HG02852 (cell line): ENCODE data around the gene MMP7.

Experiments used
- ATAC-seq: cut with Tn5 transposase; IDR thresholded peaks from one replicate; pipeline ENCODE4 v1.9.1; 2021; ENCODE audit warnings: mild to moderate bottlenecking, moderate library complexity; ENCODE audit not compliant: unreplicated experiment

MMP7 gene

DNA sequence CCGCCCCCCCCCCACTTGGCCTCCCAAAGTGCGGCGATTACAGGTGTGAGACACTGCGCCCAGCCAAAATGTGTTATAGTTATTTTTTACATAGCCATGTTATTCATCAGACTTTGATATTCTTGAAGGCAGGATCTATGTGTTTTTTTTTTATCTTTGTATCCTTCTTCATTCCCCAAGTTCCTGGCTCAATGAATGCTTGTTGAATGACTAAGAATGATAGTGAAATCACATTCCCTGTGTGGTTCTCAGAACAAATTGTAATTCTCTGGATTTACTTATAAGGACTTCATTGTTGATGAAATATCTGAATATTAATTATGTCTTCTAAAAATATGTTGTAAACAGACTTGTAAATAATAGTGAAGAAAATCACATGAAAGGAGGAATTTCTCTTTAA is 33.5 kb downstream of the MMP7 start:
- ATAC-seq = no peak

DNA sequence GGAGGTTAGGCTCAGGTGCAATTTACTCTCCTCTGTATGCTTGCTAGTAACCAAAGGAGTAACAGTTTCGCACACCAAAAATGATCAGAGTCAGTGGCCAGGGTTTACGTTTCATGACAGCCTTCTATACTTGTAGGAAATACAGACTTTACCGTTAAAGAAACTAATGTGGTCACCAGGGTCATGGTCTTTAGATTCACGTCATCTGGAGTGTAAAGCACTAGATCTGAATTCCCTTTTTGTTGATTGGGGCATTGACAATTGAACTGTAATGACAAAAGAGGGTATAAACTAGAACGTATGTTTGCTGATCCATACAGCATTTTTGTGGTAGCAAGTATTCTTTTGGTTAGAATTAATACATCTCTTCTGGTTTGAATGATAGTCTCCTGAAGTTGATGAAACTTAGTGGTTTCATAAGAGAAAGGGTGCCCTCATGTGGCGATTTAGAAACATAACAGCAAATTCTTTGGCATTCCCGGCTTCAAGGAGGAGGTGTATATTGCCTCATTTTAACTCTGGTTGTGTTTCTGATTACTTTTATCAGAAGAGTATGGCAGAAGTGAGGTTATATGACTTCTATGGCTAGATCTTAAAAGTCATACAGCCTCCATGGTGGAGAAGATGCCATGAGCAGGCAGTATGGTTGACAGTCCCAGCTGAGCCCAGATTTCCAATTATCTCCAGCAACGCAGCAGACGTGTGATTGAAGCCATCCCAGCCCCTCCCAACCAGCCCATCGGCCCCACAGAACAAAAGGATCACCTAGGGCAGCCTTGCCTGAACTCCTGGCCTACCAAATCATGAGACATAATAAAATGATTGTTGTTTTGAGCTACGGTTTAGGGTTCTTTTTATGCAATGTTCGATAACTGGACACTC is 35.1 kb downstream of the MMP7 start:
- ATAC-seq = peak; percentile 86

DNA sequence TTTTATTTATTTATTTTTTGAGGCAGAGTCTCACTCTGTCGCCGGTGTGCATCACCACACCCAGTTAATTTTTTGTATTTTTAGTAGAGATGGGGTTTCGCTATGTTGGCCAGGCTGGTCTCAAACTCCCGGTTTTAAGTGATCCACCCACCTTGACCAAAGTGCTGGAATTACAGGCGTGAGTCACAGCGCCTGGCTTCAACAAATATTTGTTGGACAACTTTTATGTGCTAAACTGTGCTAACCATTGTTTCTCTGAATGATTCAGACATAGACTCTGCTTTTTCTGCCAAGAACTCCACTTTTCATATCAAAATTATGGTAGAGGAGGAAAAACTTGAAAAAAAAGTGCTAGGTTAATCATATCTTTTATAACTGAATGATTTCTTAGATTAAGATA is 36.3 kb downstream of the MMP7 start:
- no peak for ATAC-seq

DNA sequence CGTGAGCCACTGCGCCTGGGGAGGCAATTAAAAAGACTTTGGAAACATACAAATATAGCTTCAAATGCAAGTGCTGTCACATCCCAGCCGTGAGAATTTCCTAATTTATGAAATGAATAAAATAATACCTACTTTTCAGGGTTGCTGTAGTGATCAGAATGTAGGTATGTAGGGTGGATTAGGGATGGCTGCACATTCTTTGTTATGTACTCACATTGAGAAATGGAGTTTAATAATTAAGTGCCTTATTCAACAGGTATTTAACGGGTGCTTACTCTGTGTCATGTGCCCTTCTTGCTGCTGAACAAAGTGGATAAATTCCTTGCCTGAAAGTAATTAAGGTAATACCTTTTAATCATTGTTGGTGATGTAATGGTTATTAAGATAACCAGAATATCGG is 37.0 kb downstream of the MMP7 start:
- no peak for ATAC-seq

DNA sequence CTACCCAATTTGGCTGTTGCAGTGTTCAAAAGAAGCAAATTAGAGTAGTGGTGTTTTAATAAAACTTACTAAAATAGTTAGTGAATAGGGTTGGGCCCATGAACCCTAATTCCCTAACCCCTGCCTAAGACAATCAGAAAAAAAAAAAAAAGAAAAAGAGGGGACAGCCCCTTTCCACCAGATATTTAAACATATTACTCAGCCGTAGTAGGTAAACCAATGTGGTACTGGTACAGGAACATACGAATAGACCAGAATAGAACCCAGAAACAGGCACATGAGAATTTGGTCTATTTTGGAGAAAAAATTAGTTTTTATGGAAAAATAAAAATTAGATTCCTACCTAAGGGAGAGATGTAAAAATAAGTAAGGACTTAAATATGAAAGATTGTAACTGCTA is 38.6 kb downstream of the MMP7 start:
- ATAC-seq = no peak

DNA sequence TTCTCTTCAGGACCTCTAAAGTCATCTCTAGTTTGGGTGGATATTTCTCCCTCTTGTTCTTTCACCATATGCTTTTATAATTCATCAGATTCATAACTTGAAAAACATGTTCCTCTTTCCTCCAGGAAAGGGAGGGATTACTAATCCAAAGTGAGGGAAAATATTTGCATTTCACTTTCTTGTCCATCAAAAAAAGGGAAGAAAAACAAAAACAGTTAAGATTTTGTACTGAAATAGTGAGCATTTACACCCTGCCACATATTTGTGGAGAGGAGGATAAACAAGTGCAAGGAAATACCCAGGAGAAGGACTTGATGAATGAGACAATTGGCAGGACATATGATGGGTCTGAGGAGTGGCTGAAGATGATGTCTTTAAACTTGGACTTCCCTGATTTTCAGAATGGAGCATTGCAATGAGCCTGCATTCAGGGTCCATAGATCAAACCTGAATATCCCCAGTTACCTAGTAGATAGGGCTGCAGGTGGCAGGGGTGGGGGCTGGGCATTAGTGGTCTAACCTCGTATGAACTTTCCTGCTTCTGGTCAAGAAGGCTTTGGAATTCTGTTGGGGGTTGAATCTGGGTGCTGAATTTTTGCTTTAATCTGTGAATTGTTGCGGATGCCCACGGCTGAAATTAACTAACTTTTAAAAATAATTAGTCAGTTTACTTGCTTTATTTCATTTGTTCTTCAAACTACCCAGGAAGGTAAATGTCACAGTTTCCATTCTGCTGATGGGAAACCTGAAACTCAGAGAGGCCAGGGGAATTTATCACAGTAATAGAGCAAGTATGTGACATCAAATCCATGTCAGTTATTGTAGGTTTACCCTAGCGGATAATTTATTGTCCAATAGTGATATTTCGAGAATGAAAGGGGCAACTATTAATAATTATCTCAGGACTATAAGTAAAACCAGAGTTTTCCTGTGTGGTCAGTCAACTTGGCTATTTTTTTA is 41.1 kb downstream of the MMP7 start:
- no peak for ATAC-seq

DNA sequence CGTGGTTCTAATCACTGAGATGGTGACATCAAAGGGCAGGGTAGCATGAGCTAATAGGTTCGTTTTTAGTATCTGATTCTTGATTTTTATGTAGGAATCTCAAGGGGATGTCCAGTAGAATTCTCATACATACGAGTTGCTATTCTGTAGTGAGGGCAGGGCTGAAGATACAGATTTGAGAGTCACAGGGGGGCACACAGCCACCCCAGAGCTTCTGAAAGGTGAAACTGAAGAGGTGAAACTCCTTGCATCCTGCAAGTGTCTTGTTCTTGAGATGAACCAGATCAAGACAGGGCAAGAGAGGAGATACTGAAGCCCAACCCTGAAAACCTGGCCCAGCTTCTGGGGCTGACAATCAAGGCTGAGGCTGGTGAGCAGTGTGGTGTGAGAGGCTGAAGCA is 42.3 kb downstream of the MMP7 start:
- peak; percentile 82 for ATAC-seq

DNA sequence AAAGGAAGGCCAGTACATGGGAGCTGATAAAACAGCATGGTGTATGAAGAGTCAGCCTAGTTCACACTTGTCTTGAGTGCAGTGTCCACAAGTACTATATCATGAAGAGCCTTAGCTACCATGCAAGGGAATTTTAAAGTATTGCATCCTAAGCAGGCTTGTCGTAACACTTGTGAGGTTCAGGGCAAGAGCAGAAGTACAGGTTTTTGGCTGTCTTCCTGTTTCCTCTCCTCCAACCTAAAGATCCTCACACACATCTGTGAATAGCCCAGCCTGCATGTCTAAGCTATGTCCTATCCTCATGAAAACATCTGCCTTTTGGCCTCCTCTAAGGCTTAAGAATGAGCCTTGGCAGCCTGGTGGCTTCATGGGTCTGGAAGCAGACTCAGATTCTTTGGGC is 43.3 kb downstream of the MMP7 start:
- ATAC-seq = no peak

DNA sequence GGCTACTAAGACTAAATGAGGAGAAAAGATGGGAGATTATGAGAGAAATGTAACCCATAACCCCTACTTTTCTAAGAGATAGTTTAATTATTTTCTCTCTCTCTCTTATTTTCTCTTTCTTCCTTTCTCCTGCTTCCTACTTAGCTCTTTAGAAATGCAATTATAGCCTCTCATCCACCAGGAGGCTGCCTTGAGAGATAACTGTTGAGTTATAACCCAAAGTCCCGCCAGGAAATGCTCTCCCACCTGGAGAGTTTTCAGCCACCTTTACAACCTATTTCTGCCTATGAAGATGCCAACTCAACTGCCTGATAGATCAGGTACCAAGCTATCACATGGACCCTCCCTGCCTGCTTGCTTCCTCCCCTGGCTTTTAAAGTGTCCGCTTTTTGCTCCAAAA is 44.0 kb downstream of the MMP7 start:
- no peak for ATAC-seq

DNA sequence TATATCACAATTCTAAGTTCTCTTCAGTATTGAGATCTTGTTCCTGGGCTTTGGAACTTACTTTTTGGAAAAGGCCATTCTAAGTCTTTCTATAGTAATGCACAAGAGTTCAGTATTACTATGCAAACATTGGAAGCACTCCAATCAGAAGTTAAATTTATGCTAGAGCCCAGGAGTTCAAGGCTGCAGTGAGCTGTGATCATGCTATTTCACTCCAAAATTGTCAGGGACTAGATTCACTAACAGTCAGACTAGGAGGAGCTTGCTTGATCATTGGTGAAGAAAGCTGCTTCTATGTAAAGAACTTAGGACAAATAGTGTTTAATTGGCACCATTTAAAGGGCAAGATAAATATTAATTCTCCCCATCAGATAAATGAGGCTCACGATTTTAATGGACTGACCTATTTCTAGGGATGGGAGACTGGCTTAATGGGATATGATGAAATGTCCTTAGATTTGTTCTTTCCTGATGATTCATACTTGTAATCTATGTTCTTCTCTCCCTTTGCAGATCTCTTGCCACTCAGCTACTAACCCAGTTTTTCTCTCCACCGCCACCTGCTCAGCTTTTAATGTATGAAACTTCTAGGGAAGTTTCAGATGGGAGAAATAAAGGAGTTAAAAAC is 45.3 kb downstream of the MMP7 start:
- no peak for ATAC-seq

DNA sequence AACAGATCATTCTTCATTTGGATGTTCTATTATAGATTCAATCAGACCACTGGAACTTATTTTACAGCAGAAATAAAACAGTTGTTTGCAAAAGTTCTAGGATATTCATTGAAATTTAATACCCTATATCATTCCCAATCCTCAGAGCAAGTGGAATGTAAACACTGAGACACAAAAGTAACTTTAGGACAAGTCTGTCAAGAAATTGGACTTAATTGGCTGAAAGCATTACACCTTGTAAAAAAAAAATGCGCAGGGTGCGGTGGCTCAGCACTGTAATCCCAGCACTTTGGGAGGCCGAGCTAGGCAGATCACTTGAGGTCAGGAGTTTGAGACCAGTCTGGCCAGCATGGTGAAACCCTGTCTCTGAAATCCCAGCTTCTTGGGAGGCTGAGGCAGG is 48.1 kb downstream of the MMP7 start:
- no peak for ATAC-seq

DNA sequence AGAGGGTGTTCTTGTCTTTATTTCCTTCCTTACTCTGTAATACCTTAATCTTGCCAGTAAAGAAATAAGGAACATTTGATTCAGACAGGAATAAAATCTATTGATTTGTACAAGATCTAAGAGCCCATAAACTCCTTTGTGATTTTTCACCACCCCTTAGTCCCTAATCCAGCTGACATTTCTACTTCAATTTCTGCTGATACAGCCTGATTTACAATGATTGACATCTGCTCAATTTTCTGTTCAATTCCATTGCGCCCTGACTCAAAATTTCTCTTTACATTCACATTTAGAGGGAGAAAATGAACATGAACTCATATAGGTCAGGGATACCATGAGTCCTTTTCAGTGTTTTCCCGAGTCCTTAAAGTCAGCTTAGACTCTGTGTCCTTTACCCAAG is 50.8 kb downstream of the MMP7 start:
- ATAC-seq = no peak

DNA sequence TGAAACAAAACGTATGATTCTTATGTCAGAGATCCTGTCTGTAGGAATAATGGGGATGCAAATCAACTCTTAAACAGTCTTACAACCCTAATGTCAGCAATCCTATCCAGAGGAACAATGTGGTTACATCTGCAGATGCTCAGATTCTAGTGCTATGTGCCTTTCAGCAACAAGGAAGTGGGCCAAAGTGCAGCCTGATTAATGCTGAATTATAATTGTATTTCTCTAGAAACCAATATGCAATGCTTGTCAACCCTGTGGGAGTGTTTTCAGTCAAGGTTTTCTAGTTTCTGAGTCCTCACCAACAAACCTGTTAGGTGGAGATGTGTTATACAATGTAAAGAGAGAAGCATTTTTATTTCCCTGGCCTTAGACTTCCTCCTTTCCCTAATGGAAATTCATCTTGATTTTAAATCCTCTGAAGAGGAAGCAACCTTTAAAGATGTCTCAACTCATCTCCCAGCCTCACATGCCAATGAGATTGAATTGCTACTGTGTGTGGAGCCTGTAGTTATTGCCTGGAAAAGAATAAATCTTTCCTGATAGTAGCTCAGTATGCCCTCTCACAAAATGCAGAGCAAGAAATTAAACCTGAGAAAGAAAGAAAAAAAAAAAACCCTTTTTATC is 51.8 kb downstream of the MMP7 start:
- ATAC-seq = no peak

DNA sequence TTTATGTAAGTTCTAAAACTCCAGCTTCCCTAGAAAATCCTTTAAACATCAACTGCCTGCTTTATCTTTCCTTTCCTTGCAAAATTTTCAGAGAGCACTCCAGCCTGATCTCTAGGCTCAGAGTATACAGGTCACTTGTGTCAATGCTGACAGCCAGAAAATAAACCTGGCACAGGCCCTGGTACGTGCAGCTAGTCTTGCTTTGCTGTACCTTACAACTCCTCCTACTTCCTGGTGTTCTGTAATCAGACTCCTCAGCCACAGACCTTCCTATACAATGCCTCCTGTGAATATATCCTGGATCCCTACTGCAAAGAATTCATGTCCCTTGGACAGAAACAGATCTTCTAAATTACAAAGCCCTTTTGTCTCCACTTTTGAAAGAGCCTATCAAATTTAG is 53.7 kb downstream of the MMP7 start:
- ATAC-seq = no peak

DNA sequence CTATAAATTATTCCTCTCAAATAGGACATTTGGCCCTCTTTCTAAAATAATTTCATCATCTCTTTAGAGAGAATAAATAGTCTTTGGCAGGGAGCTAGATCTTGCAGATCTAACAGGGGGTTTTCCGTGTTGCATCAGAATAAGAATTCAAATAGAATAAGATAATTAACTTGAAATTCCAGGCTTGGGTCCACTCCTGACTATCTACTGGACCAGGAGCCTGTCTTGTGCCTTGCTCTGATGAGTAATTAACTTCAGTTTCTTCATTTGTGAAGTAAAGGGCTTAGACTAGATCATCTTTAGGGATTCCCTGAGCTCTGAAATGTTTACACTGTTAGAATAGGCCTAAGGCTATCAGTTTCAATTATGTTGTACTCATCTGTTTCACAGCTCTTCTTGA is 54.5 kb downstream of the MMP7 start:
- ATAC-seq = no peak

DNA sequence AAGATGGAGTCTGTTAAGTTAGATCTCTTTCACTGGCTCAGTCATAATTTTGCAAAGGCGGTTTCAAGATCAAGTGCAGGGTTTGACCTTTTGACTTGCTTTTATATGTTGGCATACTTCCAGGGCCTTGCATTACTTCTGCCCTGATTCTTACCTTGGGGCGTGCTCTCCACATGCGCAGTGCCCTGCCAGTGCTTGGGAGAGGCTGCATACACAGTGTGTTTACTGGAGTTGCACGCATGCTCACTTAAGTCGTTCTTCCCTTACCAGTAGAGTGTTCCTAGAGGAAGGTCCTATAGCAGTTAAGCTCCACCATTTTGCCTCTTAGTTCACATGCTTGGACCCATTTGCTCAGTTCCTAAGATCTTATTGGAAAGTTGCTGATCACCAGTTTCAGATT is 57.0 kb downstream of the MMP7 start:
- ATAC-seq = no peak

DNA sequence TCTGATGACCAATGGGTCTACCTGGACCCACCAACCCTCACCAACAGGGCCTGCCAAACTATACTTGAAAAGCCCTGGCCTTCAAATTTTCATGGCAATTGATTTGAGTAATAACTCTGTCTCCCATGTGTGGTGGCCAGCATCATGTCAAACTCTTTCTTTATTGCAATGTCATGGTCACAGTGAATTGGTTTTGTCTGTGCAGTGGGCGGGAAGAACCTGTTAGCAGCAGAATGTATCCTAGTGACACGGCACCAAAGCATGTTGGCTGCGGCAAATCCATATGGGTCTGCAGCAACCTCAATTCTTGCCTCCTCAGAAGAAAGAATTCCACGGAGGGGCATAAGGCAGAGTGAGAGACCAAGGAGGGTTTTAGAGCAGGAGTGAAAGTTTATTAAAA is 58.4 kb downstream of the MMP7 start:
- ATAC-seq = no peak

DNA sequence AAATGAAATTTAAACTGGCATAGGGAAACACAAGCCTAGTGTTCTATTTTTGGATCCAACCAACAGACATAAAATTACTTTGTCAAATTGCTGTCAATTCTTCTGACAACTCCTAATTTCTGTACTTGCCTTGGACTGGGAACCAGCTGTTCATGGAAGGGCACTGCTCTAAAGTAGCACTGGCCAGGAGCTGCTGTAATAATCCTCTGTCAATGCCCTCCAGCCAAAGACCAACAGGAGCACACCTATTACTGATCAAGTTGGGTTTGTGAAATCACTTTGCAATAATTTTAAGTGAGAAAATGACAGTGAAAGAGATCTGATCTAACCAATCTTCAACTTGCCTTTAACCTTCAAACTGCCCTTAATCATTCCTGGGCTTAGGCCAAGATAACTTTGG is 59.1 kb downstream of the MMP7 start:
- no peak for ATAC-seq
